GM06990 (cell line): Measurements from ENCODE around the gene FOS.

Experiments
- DNase-seq: peaks from one replicate; pipeline ENCODE4 v3.0.0-alpha.2; 2011; ENCODE audit not compliant: insufficient read length; ENCODE audit errors: extremely low read depth
- H3K27me3 ChIP-seq: replicated peaks from 2 replicates; pipeline ENCODE4 v1.6.0; 2011; ENCODE audit warnings: low read length; ENCODE audit not compliant: control insufficient read depth, insufficient read depth
- H3K36me3 ChIP-seq: 2 replicates; pipeline ENCODE4 v1.5.1; 2011; ENCODE audit warnings: low read length; ENCODE audit not compliant: control insufficient read depth, insufficient read depth
- H3K4me3 ChIP-seq: replicated peaks from 2 replicates; pipeline ENCODE4 v1.5.1; 2011; ENCODE audit warnings: low read depth, mild to moderate bottlenecking, control low read depth, low read length
- TF ChIP-seq, protein P1 (sequence below): IDR thresholded peaks from 2 replicates; pipeline ENCODE4 v1.5.1; 2011; ENCODE audit warnings: low read length, control low read depth, mild to moderate bottlenecking, inconsistent platforms; ENCODE audit not compliant: insufficient read depth, poor library complexity, severe bottlenecking

The FOS gene

DNA sequence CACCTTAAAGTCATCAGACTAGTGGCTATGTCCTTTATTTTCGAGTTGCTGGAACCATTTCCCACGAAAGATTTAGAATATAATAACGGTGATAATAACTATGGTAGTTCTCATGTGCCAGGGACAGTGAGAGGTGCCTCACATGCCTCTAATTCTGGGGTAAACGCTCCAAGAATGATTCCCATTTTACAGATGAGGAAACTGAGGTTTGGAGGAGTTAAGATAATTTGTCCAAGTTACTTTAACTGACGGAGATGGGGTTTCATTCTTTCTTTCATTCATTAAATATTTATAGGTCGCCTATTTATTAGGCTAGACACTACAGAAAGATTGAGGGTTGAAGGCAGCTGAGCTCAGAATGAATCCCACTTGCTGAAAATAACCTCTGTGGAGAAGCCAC lies 30.7 kb upstream of the FOS start:
- no peaks in the 10 kb centered on the region for H3K36me3 ChIP-seq
- H3K4me3 ChIP-seq: no peak overlapping the region
- H3K27me3 ChIP-seq: no peaks in the 10 kb centered on the region
- DNase-seq: no peak
- TF ChIP-seq, protein P1, sequence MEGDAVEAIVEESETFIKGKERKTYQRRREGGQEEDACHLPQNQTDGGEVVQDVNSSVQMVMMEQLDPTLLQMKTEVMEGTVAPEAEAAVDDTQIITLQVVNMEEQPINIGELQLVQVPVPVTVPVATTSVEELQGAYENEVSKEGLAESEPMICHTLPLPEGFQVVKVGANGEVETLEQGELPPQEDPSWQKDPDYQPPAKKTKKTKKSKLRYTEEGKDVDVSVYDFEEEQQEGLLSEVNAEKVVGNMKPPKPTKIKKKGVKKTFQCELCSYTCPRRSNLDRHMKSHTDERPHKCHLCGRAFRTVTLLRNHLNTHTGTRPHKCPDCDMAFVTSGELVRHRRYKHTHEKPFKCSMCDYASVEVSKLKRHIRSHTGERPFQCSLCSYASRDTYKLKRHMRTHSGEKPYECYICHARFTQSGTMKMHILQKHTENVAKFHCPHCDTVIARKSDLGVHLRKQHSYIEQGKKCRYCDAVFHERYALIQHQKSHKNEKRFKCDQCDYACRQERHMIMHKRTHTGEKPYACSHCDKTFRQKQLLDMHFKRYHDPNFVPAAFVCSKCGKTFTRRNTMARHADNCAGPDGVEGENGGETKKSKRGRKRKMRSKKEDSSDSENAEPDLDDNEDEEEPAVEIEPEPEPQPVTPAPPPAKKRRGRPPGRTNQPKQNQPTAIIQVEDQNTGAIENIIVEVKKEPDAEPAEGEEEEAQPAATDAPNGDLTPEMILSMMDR: no peak

DNA sequence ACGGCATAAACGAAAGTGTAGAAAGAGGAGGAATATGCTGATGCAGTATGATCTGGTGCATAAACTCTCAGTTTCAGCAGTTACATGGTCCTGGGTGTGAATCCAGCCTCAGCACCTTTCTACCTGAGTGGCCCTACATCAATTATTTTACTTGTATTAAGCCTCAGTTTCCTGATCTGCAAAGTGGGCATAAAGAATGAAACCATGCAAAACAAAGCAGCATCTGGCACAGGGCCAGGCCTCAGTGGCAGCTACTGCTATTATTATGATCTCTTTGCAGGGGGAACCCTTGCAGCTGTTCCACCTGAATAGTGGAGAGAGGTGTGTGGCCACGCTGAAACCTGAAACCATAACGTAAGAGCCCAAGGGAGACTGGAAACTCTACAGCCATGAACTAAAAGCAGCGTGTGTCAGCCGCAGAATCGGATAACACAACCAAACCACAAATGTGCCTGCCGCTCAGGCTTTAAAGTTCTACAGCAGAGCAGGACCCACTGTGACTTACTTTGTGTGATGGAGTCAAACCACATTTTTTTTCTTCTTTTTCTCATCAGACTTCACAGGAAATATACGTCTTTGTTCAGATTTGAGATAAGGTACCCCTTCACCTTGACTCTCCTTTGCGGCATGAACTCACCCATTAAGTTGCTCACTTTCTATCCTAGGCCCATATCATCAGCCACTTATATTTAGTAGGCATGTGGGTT lies 29.2 kb upstream of the FOS start:
- TF ChIP-seq, protein P1: no peak
- no peaks in the 10 kb centered on the region for H3K27me3 ChIP-seq
- peak; percentile 80 for DNase-seq
- H3K36me3 ChIP-seq: no peaks in the 10 kb centered on the region
- H3K4me3 ChIP-seq: no peak overlapping the region

DNA sequence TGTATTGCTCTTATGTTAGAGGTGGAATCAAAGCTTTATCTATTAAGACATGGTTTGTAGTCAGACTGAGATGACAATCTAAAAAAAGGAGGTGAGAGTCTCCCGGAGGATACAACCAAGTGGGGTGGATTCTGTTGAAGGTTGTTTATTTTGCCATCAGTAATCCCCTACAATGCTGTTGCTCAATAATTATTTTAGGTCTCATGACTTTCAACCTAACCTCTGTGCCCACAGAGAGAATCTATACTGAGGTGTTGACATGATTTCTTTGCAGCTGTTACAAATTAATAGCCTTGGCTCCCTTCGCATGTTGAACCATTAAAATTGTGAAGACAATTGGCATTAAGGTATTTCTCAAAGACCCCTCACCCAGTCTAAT lies 28.7 kb upstream of the FOS start:
- Histone ChIP-seq H3K27me3 (no peaks in the 10 kb centered on the region), H3K4me3 (no peak overlapping the region), H3K36me3 (no peaks in the 10 kb centered on the region)
- DNase-seq: no peak
- TF ChIP-seq, protein P1: no peak

DNA sequence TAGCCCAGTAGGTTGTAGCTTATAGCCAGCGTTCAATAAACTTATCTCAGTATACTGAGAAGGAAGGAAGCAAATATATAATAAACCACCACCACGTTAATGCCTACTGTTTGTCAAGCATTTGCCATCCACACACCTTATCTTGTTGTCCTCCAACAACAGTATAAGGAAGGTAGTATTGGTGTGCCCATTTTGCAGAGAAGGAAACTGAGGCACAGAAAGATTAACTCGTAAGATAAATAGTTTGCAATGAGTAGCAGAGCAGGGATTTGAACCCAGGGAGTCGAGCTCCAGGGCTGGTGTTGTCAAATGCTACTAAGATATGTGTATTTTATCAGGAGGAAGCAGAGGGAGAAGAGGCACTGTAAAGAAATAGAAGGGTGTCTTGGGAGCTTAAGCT lies 27.8 kb upstream of the FOS start:
- TF ChIP-seq, protein P1: no peak
- H3K36me3 ChIP-seq: no peaks in the 10 kb centered on the region
- DNase-seq: no peak
- H3K27me3 ChIP-seq: no peaks in the 10 kb centered on the region
- H3K4me3 ChIP-seq: no peak overlapping the region

DNA sequence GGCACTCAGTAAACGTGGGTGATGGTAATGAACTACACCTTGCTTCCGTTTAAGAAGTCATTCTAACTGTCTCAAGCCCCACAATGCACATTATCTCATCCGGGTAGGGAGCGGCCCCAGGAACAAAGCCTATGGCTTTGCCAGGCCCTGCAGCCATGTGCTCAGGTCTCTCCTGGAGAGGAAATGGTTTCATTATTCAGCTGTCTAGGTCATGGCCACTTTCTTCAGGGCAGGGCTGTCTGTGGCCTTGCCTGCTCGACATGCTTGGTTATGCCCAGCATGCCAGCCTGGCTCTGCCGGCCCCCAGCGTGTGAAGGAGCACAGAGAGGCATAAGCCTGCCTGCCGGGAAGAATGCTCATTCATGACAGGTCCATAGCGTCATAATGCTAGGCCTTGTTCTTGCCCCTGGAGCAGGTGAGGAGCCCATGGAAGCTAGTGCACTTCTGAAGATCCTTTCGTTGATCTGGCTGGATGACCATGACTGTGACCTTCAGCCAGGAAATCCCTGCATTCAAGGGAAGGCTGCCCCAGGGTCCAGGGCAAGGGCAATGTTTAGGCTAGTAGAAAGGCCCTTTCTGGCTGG lies 26.3 kb upstream of the FOS start:
- Histone ChIP-seq H3K4me3 (no peak overlapping the region), H3K27me3 (no peaks in the 10 kb centered on the region), H3K36me3 (no peaks in the 10 kb centered on the region)
- no peak for DNase-seq
- TF ChIP-seq, protein P1: no peak

DNA sequence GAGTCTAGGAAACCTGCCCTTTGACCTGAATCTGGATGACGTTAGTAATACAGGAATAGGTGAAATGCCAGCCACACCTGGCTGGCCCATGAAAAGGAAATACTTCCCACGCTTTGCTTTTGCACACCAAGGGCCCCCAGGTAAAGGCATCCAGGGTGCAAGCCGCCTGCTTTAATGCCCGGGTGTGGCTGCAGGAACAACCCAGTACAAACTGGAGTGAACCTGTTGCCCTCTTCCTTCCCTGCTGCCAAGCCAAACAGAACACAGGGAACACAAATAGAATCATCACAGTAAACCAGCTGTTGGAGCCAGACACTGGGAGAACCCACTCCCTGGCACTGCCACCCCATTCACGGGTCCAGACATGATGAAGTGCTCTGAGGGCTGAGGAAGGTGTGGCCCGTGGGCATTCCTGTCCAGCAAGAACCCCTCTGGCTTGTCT lies 24.2 kb upstream of the FOS start:
- TF ChIP-seq, protein P1: no peak
- no peak overlapping the region for H3K4me3 ChIP-seq
- no peaks in the 10 kb centered on the region for H3K27me3 ChIP-seq
- DNase-seq: no peak
- H3K36me3 ChIP-seq: no peaks in the 10 kb centered on the region
